Effector CD8-positive, alpha-beta T cell (primary cell): Measurements from ENCODE around the gene FYN.
A peak's percentile ranks its signal among the peaks of the same experiment; 100 is the strongest.
"Not testable (repeated sequence)": the region's sequence is repeated elsewhere in the genome, so short reads cannot be mapped to it uniquely, and the experiment has no call there.

Experiments used
- DNase-seq: peaks from one replicate; lab custom pipeline; 2025; lab: John Stamatoyannopoulos, UW

The FYN gene

GRCh38 chr6:111660531-111660930, 212.7 kb downstream of the FYN start:
- no peak for DNase-seq

GRCh38 chr6:111658462-111659154, 214.6 kb downstream of the FYN start:
- no peak for DNase-seq

GRCh38 chr6:111657146-111657545, 216.1 kb downstream of the FYN start:
- DNase-seq: no peak

- no peak for DNase-seq
These were observed 219.3 kb downstream of the FYN start for GRCh38 chr6:111653979-111654378.

GRCh38 chr6:111653434-111653833, 219.8 kb downstream of the FYN start:
- DNase-seq: no peak

GRCh38 chr6:111652156-111652555, 221.1 kb downstream of the FYN start:
- no peak for DNase-seq

GRCh38 chr6:111651185-111652034, 221.8 kb downstream of the FYN start:
- DNase-seq: no peak

- no peak for DNase-seq
These were observed 223.2 kb downstream of the FYN start for GRCh38 chr6:111650049-111650448.

GRCh38 chr6:111648100-111648499, 225.2 kb downstream of the FYN start:
- DNase-seq: no peak

- no peak for DNase-seq
These were observed 226.3 kb downstream of the FYN start for GRCh38 chr6:111646942-111647341.

GRCh38 chr6:111646034-111646433, 227.2 kb downstream of the FYN start:
- no peak for DNase-seq

GRCh38 chr6:111644893-111645430, 228.3 kb downstream of the FYN start:
- DNase-seq: no peak

- DNase-seq: peak; percentile 3
These were observed 230.6 kb downstream of the FYN start for GRCh38 chr6:111642463-111643158.

- no peak for DNase-seq
These were observed 234.0 kb downstream of the FYN start for GRCh38 chr6:111639266-111639665.

- not testable (repeated sequence) for DNase-seq
These were observed 238.3 kb downstream of the FYN start for GRCh38 chr6:111634981-111635380.

GRCh38 chr6:111633822-111634221, 239.4 kb downstream of the FYN start:
- DNase-seq: no peak

- DNase-seq: no peak
These were observed 240.6 kb downstream of the FYN start for GRCh38 chr6:111632468-111633247.

GRCh38 chr6:111631903-111632460, 241.3 kb downstream of the FYN start:
- no peak for DNase-seq

GRCh38 chr6:111631018-111631417, 242.2 kb downstream of the FYN start:
- DNase-seq: no peak

GRCh38 chr6:111628142-111628850, 245.0 kb downstream of the FYN start:
- DNase-seq: no peak

GRCh38 chr6:111626441-111626840, 246.8 kb downstream of the FYN start:
- DNase-seq: no peak
